Measurements from ENCODE around the gene EXTL1. TPM values are rescaled to one million over a fixed set of nuclear protein-coding genes. Genes with fewer than 3 reads are reported as not detected.
A peak's percentile ranks its signal among the peaks of the same experiment; 100 is the strongest.

Gene EXTL1
- total RNA-seq, 4 donors from 2014 or later: not detected

- Histone ChIP-seq H3K9me3 (no peaks in the 10 kb centered on the region), H3K27ac (no peak overlapping the region), H3K27me3 (no peaks in the 10 kb centered on the region), H3K4me3 (no peak overlapping the region), H3K4me1 (peaks cover 11 to 23% (median 15%) of the 10 kb centered on the region in 3 donors), H3K36me3 (no peaks in the 10 kb centered on the region)
- TF ChIP-seq POLR2A (IDR thresholded peaks at IDR 0.05): no peak
- TF ChIP-seq, protein P1, sequence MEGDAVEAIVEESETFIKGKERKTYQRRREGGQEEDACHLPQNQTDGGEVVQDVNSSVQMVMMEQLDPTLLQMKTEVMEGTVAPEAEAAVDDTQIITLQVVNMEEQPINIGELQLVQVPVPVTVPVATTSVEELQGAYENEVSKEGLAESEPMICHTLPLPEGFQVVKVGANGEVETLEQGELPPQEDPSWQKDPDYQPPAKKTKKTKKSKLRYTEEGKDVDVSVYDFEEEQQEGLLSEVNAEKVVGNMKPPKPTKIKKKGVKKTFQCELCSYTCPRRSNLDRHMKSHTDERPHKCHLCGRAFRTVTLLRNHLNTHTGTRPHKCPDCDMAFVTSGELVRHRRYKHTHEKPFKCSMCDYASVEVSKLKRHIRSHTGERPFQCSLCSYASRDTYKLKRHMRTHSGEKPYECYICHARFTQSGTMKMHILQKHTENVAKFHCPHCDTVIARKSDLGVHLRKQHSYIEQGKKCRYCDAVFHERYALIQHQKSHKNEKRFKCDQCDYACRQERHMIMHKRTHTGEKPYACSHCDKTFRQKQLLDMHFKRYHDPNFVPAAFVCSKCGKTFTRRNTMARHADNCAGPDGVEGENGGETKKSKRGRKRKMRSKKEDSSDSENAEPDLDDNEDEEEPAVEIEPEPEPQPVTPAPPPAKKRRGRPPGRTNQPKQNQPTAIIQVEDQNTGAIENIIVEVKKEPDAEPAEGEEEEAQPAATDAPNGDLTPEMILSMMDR (IDR thresholded peaks at IDR 0.05): no peak
- WGBS, 2 donors: 84 to 87% methylated on average over 12 to 15 of the region's 18 CpGs
- no peak for DNase-seq
- intact Hi-C loops (cut with DNase I): loop anchor here (10.0 kb wide), 1 partner anchor 174 kb away; no protein-coding TSS in a partner anchor
Measured at GRCh38 chr1:25999041-25999800, 22.4 kb upstream of the EXTL1 start.

- H3K4me3 ChIP-seq: no peak overlapping the region
- no peak for DNase-seq
- WGBS, 2 donors: 83 to 91% methylated on average over 4 of the region's 4 CpGs
- H3K36me3 ChIP-seq: no peaks in the 10 kb centered on the region
- intact Hi-C loops (cut with DNase I): no loop called here
- no peaks in the 10 kb centered on the region for H3K27me3 ChIP-seq
- no peak overlapping the region for H3K27ac ChIP-seq
- no peaks in the 10 kb centered on the region for H3K9me3 ChIP-seq
- TF ChIP-seq, protein P1 (IDR thresholded peaks at IDR 0.05): no peak
- no peak for TF ChIP-seq POLR2A (IDR thresholded peaks at IDR 0.05)
- H3K4me1 ChIP-seq: peaks cover 7 to 25% (median 9%) of the 10 kb centered on the region in 3 donors
Measured at GRCh38 chr1:26003262-26003661, 18.3 kb upstream of the EXTL1 start.

DNA sequence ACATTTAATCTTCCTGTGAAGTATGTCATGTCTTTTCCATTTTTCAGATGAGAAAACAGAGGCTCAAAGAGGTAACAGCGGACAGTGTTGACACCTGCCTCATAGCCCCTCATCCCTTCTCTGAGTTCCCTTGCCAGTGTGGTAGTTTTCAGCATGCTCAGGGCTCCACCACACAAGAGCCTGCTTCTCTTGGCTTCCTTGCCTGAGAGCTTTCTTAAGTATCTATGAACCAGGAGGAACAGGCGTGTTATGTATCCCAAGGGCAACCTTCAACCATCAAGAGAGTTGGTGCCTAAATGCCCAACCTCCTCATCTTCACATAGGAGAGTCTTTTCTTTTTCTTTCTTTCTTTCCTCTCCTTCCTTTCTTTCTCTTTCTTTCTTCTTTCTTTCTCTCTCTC lies 17.8 kb upstream of the EXTL1 start:
- no peaks in the 10 kb centered on the region for H3K36me3 ChIP-seq
- H3K4me3 ChIP-seq: no peak overlapping the region
- intact Hi-C loops (cut with DNase I): no loop called here
- H3K27ac ChIP-seq: no peak overlapping the region
- no peak for TF ChIP-seq POLR2A (IDR thresholded peaks at IDR 0.05)
- TF ChIP-seq, protein P1 (IDR thresholded peaks at IDR 0.05): no peak
- DNase-seq: no peak
- no peaks in the 10 kb centered on the region for H3K27me3 ChIP-seq
- 75 to 80% methylated on average over 2 of the region's 2 CpGs for WGBS, 2 donors
- no peaks in the 10 kb centered on the region for H3K9me3 ChIP-seq
- peaks cover 2 to 20% (median 5%) of the 10 kb centered on the region in 3 donors for H3K4me1 ChIP-seq

- H3K4me1 ChIP-seq: peaks cover 0 to 18% (median 4%) of the 10 kb centered on the region in 3 donors
- intact Hi-C loops (cut with DNase I): no loop called here
- H3K36me3 ChIP-seq: no peaks in the 10 kb centered on the region
- no peak overlapping the region for H3K4me3 ChIP-seq
- DNase-seq: no peak
- peak overlapping the region in 1 of 4 donors; percentile 52 for H3K27ac ChIP-seq
- H3K9me3 ChIP-seq: no peaks in the 10 kb centered on the region
- H3K27me3 ChIP-seq: no peaks in the 10 kb centered on the region
- WGBS, 2 donors: 19 to 37% methylated on average over 2 to 4 of the region's 4 CpGs
- TF ChIP-seq POLR2A (IDR thresholded peaks at IDR 0.05): no peak
- TF ChIP-seq, protein P1 (IDR thresholded peaks at IDR 0.05): no peak
Measured at GRCh38 chr1:26005434-26006105, 16.0 kb upstream of the EXTL1 start.

DNA sequence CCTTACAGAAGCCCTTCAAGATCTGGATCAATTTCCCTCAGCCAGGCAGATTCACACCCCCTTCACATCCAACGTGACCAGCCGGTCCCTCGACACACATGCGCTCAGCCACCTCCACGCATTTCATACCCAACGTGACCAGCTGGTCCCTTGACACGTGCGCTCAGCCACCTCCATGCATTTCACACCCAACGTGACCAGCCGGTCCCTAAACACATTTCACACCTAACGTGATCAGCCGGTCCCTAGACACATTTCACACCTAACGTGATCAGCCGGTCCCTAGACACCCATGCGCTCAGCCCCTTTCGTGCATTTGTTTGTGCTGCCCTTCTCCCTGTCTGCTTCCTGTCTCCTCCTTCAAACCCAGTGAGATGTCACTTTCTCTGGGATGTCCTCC lies 14.9 kb upstream of the EXTL1 start:
- no peak for DNase-seq
- intact Hi-C loops (cut with DNase I): no loop called here
- no peak overlapping the region for H3K4me3 ChIP-seq
- no peaks in the 10 kb centered on the region for H3K9me3 ChIP-seq
- no peaks in the 10 kb centered on the region for H3K27me3 ChIP-seq
- 92 to 97% methylated on average over 16 of the region's 16 CpGs for WGBS, 2 donors
- TF ChIP-seq, protein P1 (IDR thresholded peaks at IDR 0.05): no peak
- no peak for TF ChIP-seq POLR2A (IDR thresholded peaks at IDR 0.05)
- no peak overlapping the region for H3K27ac ChIP-seq
- peaks cover 0 to 18% (median 4%) of the 10 kb centered on the region in 3 donors for H3K4me1 ChIP-seq
- H3K36me3 ChIP-seq: no peaks in the 10 kb centered on the region

Data from esophagus squamous epithelium (tissue), 5 donors.